HG03039 (cell line): ENCODE results near the gene PCDH1.
"Not testable (repeated sequence)": the region's sequence is repeated elsewhere in the genome, so short reads cannot be mapped to it uniquely, and the experiment has no call there.

ENCODE experiments used
- ATAC-seq: cut with Tn5 transposase; IDR thresholded peaks from one replicate; pipeline ENCODE4 v1.9.1; 2021; ENCODE audit warnings: mild to moderate bottlenecking, moderate library complexity; ENCODE audit not compliant: unreplicated experiment

PCDH1 gene

DNA sequence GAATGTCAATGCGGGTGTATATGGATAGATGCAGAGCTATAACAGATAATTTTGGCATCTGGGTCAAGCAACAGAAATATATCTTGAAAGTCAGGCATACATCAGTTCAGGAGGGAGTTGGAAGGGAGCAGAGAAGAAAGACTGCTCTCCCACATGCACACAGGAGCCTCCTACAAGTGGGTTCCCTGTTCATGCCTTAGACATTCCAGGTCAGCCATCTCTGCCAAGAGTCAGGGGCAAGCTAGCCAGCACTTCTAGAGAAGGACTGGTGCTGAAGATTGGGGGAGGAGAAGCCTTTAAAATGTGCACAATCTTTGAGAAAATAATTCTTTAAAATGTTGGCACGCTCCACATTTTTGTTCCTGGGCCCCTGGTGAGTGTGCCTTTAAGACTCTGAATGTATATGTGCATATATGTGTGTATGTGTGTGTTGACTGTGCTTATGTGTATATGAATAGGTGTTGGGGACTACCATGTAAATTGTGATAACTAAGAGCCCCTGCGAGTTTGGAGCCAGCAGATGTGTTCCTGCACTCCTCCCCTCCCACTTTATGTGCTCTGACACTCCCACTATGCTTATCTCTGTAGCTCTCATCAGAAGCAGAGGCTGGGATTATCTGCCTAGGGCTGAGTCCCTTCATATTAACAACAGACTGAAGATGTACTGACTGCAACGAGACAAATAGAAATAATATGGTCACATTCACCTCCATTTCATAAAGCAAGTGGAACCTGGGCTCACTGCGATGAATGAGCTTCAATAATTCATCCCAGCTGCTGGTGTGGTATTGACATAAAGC is 24.0 kb upstream of the PCDH1 start:
- ATAC-seq = no peak

DNA sequence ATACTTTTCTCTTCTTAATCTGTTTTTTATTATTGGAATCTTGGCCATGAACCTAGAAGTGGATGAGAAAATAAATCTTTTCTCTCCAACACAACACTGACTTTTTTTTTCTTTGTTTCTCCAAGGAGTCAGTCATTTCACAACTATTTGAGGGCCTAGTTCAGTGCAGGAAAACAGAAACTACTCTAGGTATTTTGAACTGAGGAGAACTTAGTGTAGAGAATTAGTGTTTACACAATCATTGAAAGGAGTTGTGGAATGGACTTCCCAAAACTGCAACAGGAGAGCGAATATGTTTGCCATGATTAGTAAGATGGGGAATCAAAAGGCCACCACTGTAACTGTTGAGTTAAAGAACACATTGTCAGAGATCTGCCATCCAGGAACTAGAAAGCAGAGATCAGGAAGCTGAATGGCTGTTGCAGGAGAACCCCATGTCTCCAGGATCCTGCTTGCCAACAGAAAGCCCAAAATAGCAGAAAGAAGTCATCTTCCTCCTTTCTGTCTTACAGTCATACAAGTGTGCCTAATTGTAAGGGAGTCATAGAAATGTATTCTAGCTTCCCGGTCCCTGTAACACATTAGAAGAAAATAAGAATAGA is 20.3 kb upstream of the PCDH1 start:
- no peak for ATAC-seq

DNA sequence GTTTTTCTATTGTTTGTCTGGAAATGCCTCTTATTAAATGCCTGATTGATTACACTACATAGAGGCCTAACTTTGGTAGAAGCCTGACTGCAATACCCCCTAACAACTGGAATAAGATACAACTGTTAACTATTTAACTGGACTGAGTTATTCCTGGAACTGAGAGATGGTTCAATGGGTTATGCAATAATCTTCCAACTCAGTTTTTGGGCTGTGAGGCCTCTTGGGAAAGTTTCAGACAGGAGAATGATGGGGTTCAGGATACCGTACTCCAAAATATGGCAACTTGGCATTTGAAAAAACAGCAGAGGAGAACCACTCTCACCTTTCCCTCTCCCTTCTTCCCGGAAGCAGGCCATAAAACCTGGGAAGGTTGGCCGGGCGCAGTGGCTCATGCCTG is 19.2 kb upstream of the PCDH1 start:
- ATAC-seq = no peak

DNA sequence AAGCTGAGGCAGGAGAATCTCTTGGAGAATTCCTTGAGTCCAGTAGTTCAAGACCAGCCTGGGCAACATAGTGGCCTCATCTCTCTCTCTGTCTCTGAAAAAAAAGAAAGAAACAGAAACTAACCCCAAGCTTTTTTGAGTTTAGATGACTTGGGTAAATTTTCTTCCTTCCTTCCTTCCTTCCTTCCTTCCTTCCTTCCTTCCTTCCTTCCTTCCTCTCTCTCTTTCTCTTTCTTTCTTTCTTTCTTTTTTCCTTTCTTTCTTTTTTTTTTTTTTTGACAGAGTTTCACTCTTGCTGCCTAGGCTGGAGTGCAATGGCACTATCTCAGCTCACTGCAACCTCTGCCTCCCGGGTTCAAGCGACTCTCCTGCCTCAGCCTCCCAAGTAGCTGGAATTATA is 12.2 kb upstream of the PCDH1 start:
- ATAC-seq = not testable (repeated sequence)

DNA sequence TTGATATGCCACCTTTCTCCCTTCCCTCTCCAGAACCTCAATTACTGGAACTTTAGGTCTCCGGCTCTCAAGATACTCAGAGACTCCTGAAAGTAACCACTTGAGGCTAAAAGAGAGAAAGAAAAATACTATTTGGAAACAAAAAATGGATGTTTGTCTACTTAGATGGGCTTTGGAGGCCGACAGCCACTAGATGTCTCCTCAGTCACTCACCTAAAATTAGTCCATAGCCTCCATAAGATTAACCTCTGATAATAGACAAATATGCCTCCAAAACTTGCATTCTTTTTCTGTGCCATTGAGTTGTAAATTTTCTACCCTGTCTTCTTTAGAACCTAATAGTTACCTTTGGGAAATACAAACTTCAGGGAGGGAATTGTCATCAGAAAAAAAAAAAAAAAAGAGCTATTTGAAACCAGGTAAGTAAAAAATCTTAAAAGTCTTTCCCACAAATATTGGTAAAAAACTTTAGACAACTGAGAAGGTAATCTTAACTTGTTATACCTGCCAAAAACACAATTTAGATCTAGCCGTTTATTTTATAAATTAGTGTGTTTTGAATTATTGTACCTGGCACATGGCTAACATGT is 11.2 kb upstream of the PCDH1 start:
- no peak for ATAC-seq

DNA sequence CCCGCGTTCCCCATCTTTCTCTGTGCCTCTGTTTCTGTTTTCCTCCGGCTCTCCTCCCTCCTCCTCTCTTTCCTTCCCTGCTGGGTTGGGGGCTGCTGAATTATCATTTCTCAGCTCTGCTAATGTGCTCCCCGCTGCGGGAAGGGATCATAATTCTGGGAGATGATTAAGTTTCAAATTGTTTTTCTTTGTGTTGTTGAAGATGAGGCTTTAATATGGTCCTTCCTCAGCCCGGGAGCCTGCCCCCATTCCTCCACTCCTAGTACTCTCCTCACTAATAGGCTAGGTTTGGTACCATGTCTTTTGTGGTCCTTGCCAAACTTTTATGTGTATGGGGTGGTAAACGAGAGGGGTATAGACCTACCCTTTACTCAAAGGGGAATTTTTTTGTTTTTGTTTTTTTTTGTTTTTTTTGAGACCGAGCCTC is 5.7 kb upstream of the PCDH1 start:
- no peak for ATAC-seq

DNA sequence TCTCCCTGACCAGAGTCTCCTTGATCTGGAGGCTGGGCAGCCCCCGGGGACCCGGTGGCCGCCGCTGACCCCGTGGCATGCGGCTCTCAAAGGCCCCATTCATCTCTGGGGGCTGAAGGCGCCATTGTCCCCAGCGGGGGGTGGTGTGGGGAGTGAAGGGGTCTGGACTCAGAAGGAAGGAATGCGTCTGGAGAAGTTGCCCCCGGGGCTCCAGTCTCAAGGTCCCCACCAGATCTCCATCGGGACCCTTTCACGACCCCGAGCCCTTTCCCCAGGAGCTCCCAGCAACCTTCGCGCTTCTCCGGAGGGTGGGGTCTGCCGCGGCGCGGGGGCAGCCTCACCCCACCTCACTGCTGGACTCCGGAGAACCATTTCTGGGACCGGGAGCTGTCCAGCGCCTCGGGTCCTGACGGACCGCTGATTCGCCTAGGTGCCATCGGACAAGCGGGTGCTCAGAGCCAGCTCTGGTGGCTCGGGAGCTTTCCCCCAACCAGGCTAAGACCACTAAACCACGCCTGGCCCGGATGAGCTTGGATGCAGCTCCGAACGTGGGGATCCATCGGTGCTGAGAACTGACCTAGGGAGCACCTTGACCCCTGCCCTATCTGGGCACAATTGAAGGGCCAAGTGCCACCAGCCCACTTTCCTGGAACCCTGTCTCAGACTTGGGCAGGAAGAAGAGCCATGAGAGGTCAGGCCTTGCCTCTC is 5.1 kb upstream of the PCDH1 start:
- ATAC-seq = no peak

DNA sequence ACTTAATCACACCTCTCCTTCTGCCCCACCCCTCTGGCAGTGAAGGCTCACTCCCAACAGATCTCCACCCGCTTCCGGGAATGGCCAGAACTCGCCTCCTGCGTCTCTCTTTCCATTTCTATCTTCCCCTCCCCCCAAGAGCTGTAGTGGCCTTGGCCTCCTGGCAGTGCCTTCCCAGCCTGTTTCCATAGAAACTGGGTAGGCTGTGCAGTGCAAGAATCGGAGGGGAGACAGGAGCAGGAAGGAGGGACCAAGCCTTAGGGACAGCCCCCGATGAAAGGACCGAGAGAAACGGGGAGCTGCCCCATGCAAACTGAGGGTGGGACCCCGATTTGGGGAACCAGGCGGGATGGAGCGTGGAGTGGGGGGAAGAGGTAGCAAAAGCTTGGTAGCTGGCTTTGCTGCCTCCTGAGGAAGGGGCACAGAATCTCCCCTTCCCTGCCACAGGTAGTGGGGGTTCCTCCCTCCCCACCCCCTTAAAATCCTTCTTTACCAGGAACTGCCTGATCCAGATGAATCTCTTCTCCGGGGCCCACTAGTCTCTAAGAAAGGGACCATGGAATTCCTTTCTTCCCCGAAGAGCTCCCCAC is 4.5 kb upstream of the PCDH1 start:
- ATAC-seq = no peak

DNA sequence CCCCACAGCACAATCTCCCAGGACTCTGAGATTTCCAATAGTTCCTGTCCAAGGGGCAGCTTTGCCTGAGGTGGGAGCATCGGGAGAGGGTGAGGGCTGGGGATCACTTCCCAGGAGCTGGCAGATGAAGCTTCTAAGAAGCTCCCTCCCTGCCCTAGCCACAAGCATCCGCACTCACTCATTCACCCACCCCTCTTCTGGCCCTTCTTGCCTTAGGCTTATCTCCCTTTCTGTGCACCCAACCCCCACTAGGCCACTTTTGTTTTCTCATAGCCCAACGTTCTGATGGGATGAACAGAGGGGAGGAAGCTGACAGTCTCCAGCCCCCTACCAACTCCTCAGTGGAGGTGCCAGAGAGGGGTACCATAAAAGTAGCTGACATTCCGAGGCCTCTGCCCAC is 3.7 kb upstream of the PCDH1 start:
- no peak for ATAC-seq

DNA sequence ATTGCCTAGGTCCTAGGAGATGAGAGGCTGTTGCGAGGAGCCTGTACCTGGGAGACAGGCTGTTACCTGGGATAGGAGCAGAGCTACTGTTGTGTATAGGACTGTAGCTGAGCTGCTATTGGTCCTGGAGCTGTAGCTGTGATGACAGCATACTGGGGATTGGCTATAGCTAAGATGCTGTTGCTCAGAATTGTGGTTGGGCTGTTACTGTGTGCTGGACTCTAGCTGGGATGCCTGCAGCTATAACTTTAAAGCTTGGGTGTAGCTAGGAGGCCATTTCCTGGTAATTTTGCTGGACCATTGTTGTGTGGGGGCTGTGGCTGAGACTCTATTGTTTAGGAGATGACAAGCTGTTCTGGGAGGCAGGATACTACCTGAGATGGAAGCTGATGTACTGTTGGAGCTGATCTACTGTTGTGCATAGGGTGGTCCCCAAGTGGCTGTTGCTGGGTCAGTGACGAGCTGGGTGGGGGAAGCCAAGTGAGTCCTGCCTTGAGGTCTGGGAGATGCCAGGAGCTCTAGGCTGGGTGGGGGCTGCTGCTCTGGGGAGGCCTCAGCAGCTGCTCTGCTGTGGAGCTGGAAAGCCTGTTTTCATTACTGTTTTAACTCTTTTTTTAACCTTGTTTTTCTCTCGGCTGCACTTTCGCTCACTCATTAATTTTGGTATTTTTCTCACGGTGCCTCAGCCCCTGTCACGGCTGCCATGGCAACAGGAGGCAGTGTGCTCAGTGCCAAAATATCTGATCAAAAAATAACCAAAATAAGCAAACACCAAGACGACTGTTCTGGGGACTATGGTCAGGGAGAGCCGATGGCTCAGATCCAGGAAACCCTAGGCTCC is 3.0 kb upstream of the PCDH1 start:
- ATAC-seq = no peak

DNA sequence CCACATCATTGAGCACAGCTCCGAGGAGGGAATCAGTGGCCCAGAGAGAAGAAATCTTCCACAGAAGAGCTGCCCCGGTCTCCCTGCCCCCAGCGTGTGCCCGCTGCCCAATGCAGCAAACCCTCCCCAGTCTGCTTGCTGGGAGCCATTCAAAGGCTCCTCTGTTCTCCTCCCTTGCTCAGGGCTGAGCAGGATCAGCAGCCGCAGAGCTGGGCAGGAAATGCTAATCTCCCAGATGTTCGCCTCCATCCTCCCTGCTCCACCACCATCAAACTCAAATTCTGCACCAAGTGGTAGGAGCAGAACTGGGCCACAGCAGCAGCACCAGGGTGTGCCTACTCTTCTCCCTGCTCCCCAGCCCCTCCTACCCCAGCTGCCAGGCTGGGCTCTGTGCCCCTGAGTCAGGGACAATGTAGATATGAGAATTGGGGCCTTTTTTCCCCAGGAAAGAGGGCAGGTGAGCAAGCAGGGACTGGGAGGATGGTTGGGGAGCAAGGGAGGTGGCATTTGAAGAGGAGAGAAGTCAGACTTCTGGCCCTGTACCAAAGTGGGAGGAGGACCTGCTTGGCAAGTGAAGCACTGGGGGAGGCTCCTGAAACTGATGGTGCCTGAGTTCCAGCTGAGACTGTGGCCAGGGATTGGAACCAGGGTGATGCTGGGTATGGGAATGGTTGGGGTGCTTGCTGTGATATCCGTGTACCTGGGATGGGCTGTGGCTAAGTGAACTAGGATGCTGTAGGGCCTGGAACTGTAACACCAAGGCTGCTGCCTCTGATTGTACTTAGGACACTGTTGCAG is 1.9 kb upstream of the PCDH1 start:
- ATAC-seq = no peak

DNA sequence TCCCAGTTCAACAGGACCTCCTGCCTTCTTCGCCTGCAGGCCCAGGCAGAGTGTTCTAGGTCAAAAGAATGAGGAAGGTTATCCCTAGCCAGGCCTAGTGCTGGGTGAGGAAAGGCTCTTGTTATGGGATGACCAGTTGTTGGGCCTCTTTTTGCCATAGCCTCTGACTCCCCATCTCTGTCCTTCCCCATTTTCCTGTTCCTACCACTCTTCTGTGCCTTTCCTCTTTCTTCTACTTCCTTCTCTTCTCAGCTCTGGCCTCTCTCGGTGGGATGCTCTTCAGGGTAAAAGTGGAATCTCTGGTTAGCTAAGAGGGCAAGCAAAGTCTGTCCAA is 1.2 kb upstream of the PCDH1 start:
- no peak for ATAC-seq

DNA sequence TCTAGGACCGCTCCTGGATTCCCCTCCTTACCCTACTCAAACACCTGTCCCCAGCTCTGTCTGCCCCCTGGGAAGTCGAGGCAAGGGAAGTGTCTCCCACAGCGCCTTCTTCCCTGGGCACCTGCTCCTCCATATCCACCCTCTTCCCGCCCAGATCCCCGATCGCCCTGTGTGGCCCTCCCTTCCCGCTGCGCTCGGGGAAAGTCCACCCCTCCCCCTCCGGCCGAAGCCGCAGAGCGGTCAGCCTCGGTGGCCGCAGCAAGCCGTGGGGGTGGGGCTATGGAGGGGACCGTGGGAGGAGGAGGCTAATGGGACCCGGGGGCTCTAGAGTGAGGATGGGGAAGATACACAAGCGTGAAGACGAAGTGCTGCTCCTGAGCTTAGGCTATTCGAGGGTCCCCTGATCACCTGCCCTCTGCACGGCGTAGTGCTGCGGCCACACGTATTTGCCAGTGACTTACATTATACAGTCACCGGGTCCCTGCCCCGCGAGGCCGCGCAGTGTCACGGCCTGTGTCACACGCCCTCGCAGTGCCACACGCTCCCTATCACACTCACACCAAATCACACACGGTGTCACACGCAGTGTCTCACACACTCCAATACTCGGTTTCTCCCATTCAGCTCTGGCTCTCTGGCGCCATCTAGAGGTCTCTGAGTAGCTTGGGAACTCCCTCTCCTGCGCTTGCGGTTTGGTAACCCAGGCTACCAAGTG is 658 bp upstream of the PCDH1 start:
- peak; percentile 82 for ATAC-seq

DNA sequence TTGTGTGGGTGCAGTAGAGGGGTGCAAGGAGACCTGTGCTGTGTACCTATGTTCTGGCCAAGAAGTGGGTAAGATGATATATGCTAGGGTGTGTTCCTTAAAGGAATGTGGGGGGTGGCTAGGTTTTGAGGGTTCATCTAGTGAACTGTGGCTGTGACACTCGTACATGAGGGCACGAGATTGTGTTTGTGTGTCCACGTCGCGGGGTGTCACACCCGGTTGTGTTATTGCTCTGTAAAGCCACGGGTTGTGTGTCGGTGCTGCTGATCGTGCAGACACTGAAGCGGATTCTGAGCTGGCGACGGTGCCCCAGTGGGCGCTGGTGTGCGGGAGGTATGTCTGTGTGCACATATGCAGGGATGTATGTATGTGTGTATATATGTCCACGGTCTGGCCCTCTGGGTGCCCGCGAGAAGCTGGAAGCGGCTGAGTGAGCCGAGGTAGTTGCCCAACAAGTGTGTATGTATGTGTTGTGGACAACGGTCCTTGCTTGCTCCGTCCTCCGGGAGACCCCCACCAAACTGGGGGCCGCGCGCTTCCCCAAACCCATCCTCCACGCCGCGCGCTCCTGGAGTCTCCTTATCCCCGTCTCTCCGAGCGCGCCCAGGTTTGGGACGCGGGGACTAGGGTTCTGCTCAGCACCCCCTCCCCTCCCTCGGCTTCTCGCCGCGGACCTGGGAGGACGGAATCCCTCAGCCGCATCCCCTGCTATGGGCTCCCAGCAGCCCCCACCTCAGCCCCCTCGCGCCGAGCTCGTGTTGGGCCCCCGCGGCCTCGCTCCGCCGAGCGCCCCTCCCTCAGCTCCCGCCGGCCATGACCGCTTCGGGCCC is 639 bp downstream of the PCDH1 start:
- no peak for ATAC-seq

DNA sequence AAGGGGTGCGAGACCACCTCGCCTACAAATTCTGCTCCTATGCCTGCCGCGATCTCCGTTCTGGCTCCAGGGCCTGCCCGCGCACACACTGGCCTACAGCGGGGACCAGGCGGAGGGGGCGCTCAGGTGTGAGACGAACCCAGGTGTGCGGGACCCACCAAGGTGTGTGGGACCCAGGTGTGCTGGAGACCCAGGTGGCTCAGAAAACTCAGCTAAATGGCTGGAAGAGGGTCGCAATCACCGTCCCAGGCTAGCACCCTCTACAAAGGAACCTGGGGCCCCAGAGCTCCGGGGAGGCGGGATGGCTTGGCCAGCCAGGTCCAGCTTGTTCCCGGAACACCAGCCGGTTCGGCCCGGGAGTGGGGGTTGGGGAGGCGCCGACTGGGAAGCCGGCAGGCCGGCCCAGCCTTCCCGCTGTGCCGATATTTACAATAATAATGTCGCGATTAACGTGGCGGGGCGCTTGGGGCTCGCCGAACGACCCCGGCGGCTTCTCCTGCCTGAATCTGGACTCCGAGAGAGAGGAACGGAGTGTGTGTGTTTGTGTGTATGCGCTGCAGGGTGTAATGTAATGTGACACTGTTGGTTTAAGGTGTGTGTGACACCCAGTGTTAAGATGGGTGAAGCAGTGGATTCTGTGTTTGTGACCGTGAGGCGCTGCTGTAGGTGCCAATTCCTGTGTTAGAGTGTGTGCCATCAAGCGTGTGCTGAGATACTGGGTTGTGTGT is 1.4 kb downstream of the PCDH1 start:
- no peak for ATAC-seq

DNA sequence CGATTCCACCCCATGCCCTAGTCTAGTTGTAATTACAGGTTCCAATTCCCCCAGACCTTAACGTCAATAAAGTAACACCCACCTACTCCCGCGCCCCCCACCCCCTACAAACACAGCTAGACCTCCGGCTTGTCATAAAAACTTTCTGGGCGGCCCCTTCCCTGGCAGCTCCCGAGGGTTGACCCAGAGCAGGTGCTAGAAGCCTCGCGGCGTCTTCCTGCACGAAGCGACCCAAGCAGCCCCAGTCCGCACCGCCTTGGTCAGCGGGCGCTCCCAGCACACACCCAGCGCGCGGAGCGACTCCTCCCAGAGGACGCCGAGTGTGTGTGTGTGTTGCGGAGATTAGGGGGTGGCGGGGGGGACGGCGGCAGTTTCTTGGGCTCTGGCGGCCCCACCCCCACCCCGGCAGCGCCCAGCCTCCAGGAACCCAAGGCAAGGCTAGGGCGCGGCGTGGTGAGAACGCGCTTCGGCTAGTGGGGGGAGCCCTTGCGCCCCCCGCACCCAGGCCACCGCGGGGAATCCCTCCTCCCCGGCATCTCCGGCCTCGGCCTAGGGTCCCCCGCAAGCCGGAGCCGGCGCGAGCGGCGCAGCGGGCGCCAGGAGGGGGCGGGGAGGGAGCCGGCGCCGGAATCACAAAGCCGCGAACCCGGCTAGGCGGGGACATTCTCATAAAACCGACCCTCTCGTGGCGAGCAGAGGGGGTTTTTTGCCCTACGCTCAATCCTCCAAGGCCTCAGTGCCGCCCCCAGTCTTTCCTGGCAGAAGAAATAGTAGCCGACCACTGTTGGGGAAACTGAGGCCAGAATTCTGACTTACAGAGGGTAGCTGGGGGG is 2.2 kb downstream of the PCDH1 start:
- ATAC-seq = no peak
